IMR-90 (cell line): ENCODE measurements around the gene CEP83. TPM values are rescaled to one million over a fixed set of nuclear protein-coding genes. Genes with fewer than 3 reads are reported as not detected.

Experiments
- ATAC-seq: fragments of 200-7000 bp; cut with Tn5 transposase; 2 replicates; pipeline ENCODE4 v1.9.1; 2020; ENCODE audit warnings: low read depth, mild to moderate bottlenecking, moderate library complexity
- BruUV-seq: library from RNA; stranded (reverse); fragments of 400-500 nt; replicated peaks from 2 replicates; lab custom pipeline; 2021; lab: Mats Ljungman, UMichigan
- CTCF ChIA-PET: fragments of 300-600 bp; formaldehyde crosslinking; extraction: SDS; loops from one replicate; lab custom pipeline; 2021; ENCODE audit warnings: antibody characterized with exemption; lab: Yijun Ruan, JAX
- POLR2A ChIA-PET: fragments of 300-600 bp; sonication (Branson Sonifier 250); formaldehyde crosslinking; loops from one replicate; lab custom pipeline; 2022; ENCODE audit warnings: antibody characterized with exemption; ENCODE audit not compliant: unreplicated experiment; lab: Charles Lee
- DNase-seq: peaks from one replicate; pipeline ENCODE4 v3.0.0; 2013
- H2AFZ ChIP-seq: replicated peaks from 2 replicates; pipeline ENCODE3; 2013; ENCODE audit warnings: low read length, mild to moderate bottlenecking; ENCODE audit not compliant: poor library complexity
- H2AK5ac ChIP-seq: 2 replicates; pipeline ENCODE4 v1.6.1; 2013; ENCODE audit warnings: low read depth, low read length, inconsistent platforms
- H2AK9ac ChIP-seq: replicated peaks from 2 replicates; pipeline ENCODE3; 2013; ENCODE audit warnings: mild to moderate bottlenecking, low read depth, low read length, moderate library complexity; ENCODE audit not compliant: poor library complexity
- H2BK120ac ChIP-seq: 2 replicates; pipeline ENCODE4 v1.6.1; 2013; ENCODE audit warnings: low read depth, low read length, inconsistent platforms
- H2BK15ac ChIP-seq: 3 replicates; pipeline ENCODE4 v1.6.1; 2013; ENCODE audit warnings: low read depth, low read length, inconsistent platforms
- H2BK20ac ChIP-seq: 2 replicates; pipeline ENCODE4 v1.6.1; 2013; ENCODE audit warnings: low read depth, mild to moderate bottlenecking, inconsistent platforms, low read length, moderate library complexity
- H2BK5ac ChIP-seq: 2 replicates; pipeline ENCODE4 v1.6.1; 2013; ENCODE audit warnings: mild to moderate bottlenecking, low read depth, low read length, inconsistent platforms; ENCODE audit not compliant: poor library complexity, severe bottlenecking
- H3K14ac ChIP-seq: replicated peaks from 2 replicates; pipeline ENCODE4 v1.6.1; 2013; ENCODE audit warnings: low read depth, low read length, inconsistent platforms
- H3K18ac ChIP-seq: 2 replicates; pipeline ENCODE4 v1.6.1; 2013; ENCODE audit warnings: low read depth, low read length, control low read depth
- H3K23ac ChIP-seq: 2 replicates; pipeline ENCODE4 v1.6.1; 2013; ENCODE audit warnings: low read depth, low read length, inconsistent platforms
- H3K27ac ChIP-seq: 2 replicates; pipeline ENCODE4 v1.5.1; 2013; ENCODE audit warnings: mild to moderate bottlenecking, control low read depth, low read length; ENCODE audit not compliant: insufficient read depth
- H3K27me3 ChIP-seq: 2 replicates; pipeline ENCODE4 v1.6.1; 2013; ENCODE audit warnings: low read length; ENCODE audit not compliant: control insufficient read depth, insufficient read depth
- H3K36me3 ChIP-seq: 2 replicates; pipeline ENCODE4 v1.6.1; 2013; ENCODE audit warnings: low read length, mixed read lengths; ENCODE audit not compliant: control insufficient read depth, insufficient read depth
- H3K4ac ChIP-seq: 2 replicates; pipeline ENCODE4 v1.6.1; 2013; ENCODE audit warnings: low read depth, low read length, inconsistent platforms
- H3K4me1 ChIP-seq: 2 replicates; pipeline ENCODE4 v1.6.1; 2013; ENCODE audit warnings: low read length, mixed read lengths; ENCODE audit not compliant: control insufficient read depth, insufficient read depth
- H3K4me2 ChIP-seq: 2 replicates; pipeline ENCODE4 v1.6.1; 2013; ENCODE audit warnings: low read depth, mild to moderate bottlenecking, control low read depth, low read length, moderate library complexity
- H3K4me3 ChIP-seq: 2 replicates; pipeline ENCODE4 v1.5.1; 2013; ENCODE audit warnings: low read depth, mild to moderate bottlenecking, control low read depth, low read length, moderate library complexity; ENCODE audit not compliant: insufficient read depth
- H3K56ac ChIP-seq: 2 replicates; pipeline ENCODE4 v1.6.1; 2013; ENCODE audit warnings: low read length, inconsistent platforms; ENCODE audit not compliant: insufficient read depth; ENCODE audit errors: extremely low read depth
- H3K79me1 ChIP-seq, 2 experiments: 2 replicates each; pipeline ENCODE4 v1.6.1; 2013; ENCODE audit warnings: low read length in 2 of 2, inconsistent platforms in 1 of 2, low read depth in 1 of 2
- H3K9ac ChIP-seq: 2 replicates; pipeline ENCODE4 v1.6.1; 2013; ENCODE audit warnings: low read depth, low read length, control low read depth
- H3K9me1 ChIP-seq: 2 replicates; pipeline ENCODE4 v1.6.1; 2013; ENCODE audit warnings: low read length, inconsistent platforms; ENCODE audit not compliant: insufficient read depth
- H3K9me3 ChIP-seq: 2 replicates; pipeline ENCODE4 v1.6.1; 2013; ENCODE audit warnings: low read length; ENCODE audit not compliant: control insufficient read depth, insufficient read depth
- H4K20me1 ChIP-seq: 2 replicates; pipeline ENCODE4 v1.6.1; 2013; ENCODE audit warnings: low read length, inconsistent platforms; ENCODE audit not compliant: insufficient read depth
- H4K5ac ChIP-seq: 2 replicates; pipeline ENCODE4 v1.6.1; 2013; ENCODE audit warnings: mild to moderate bottlenecking, low read depth, low read length, control low read depth
- H4K8ac ChIP-seq, 2 experiments: 2 replicates each; pipeline ENCODE4 v1.6.1; 2013; ENCODE audit warnings: low read depth in 2 of 2, low read length in 2 of 2, control low read depth in 1 of 2, inconsistent platforms in 1 of 2
- H4K91ac ChIP-seq: 2 replicates; pipeline ENCODE4 v1.6.1; 2013; ENCODE audit warnings: low read depth, low read length, inconsistent platforms; ENCODE audit not compliant: insufficient read depth
- FOS ChIP-seq: fragments of 150-350 bp; IDR thresholded peaks from 2 replicates; pipeline ENCODE4 v1.6.1; 2016; ENCODE audit warnings: low read depth, low read length
- MAFK ChIP-seq: IDR thresholded peaks from 2 replicates; pipeline ENCODE4 v1.6.1; 2012; ENCODE audit warnings: low read depth, low read length, improper control_type of control experiment
- MAZ ChIP-seq: IDR thresholded peaks from 2 replicates; pipeline ENCODE4 v1.6.1; 2012; ENCODE audit warnings: low read depth, mild to moderate bottlenecking, low read length, improper control_type of control experiment, moderate library complexity, borderline replicate concordance
- MXI1 ChIP-seq: IDR thresholded peaks from 2 replicates; pipeline ENCODE4 v1.6.1; 2012; ENCODE audit warnings: low read depth, mild to moderate bottlenecking, low read length, moderate library complexity, borderline replicate concordance
- NFE2L2 ChIP-seq: fragments of 150-350 bp; IDR thresholded peaks from 2 replicates; pipeline ENCODE4 v1.6.1; 2016; ENCODE audit warnings: low read depth, mild to moderate bottlenecking, low read length
- POLR2A ChIP-seq: IDR thresholded peaks from 2 replicates; pipeline ENCODE4 v1.6.1; 2012; ENCODE audit warnings: mild to moderate bottlenecking, low read depth, low read length
- RAD21 ChIP-seq: IDR thresholded peaks from 2 replicates; pipeline ENCODE4 v1.6.1; 2012; ENCODE audit warnings: low read length, improper control_type of control experiment
- RCOR1 ChIP-seq: IDR thresholded peaks from 2 replicates; pipeline ENCODE4 v1.6.1; 2012; ENCODE audit warnings: mild to moderate bottlenecking, low read length, improper control_type of control experiment; ENCODE audit not compliant: insufficient replicate concordance
- RFX5 ChIP-seq: IDR thresholded peaks from 2 replicates; pipeline ENCODE4 v1.8.0; 2012; ENCODE audit warnings: low read depth, mild to moderate bottlenecking, low read length, moderate library complexity
- SMC3 ChIP-seq: fragments of 150-350 bp; IDR thresholded peaks from 2 replicates; pipeline ENCODE4 v1.6.1; 2016; ENCODE audit warnings: low read depth, mild to moderate bottlenecking, antibody characterized with exemption, low read length, moderate library complexity
- WGBS, 2 experiments: methylation state at CpG; one replicate each; pipeline versions ENCODE4 v1.1.5 to v1.1.7; 2013; ENCODE audit warnings: missing lambda C conversion rate in 2 of 2; ENCODE audit not compliant: insufficient read length in 1 of 2; ENCODE audit errors: extremely low coverage in 2 of 2; 5-methylcytosine and 5-hydroxymethylcytosine counted together
- dilution Hi-C: fragments of 300-500 bp; cut with HindIII; formaldehyde crosslinking; loops from one replicate; pipeline ENCODE4 v1.14.3; 2018; ENCODE audit warnings: low sequenced_read_pairs; ENCODE audit not compliant: unreplicated experiment
- in situ Hi-C: fragments of 300-500 bp; cut with MboI; formaldehyde crosslinking; loops from 3 replicates; pipeline ENCODE4 v1.14.3; 2019; ENCODE audit warnings: low sequenced_read_pairs, inconsistent platforms, mixed read lengths
- intact Hi-C: fragments of 100-400 bp; cut with micrococcal nuclease; formaldehyde crosslinking; loops from 2 replicates; pipeline ENCODE4 v1.10.0; 2022
- polyA plus RNA-seq, 3 experiments: library from polyadenylated mRNA; depleted of rRNA; stranded (reverse); fragments of >200 nt; gene quantifications; 2 replicates each; pipeline ENCODE4 v1.2.3, GENCODE V29; 2012; ENCODE audit warnings: low replicate concordance in 1 of 3
- total RNA-seq: library from RNA; depleted of rRNA; stranded (reverse); fragments of >200 nt; gene quantifications from 2 replicates; pipeline ENCODE4 v1.2.3, GENCODE V29; 2012
- TF ChIP-seq, protein P1 (sequence below): conservative IDR thresholded peaks from 2 replicates; pipeline ENCODE4 v1.5.1; 2012; ENCODE audit warnings: mild to moderate bottlenecking, low read depth, low read length, improper control_type of control experiment
- TF ChIP-seq, protein P2 (sequence below): fragments of 150-350 bp; IDR thresholded peaks from 2 replicates; pipeline ENCODE4 v1.6.1; 2016; ENCODE audit warnings: low read depth, mild to moderate bottlenecking, low read length, moderate library complexity, borderline replicate concordance
- TF ChIP-seq, protein P3 (sequence below): fragments of 150-350 bp; IDR thresholded peaks from 2 replicates; pipeline ENCODE4 v1.6.1; 2017; ENCODE audit warnings: mild to moderate bottlenecking, antibody characterized with exemption, low read length, low read depth

Gene CEP83
- total and polyA plus RNA-seq, 2 of the 4 experiments (the other 2 are of a cell fraction): 3.9 to 8.9 TPM

DNA sequence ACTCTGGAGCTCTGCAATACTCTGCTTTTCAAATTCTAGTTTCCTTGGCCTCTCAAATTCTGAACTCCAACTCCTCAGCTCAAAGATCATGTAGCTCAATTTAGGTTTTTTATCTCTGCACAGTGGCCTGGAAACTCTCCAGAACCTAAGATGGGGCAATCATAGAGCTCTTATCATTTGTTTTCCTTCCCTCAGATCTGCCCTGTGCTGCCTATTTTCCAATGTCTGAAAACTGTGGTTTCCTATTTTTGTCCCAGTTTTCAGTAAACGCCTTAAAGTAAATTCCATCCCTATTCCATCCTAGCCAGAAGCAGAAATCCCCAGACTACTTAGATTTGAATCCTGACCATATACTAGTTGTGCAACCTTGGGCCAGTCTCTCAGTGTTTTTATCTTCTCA lies 73.2 kb downstream of the CEP83 start:
- H4K5ac ChIP-seq: no peak overlapping the region
- no peak for TF ChIP-seq FOS
- TF ChIP-seq RFX5: no peak
- TF ChIP-seq RAD21: no peak
- TF ChIP-seq, protein P1, sequence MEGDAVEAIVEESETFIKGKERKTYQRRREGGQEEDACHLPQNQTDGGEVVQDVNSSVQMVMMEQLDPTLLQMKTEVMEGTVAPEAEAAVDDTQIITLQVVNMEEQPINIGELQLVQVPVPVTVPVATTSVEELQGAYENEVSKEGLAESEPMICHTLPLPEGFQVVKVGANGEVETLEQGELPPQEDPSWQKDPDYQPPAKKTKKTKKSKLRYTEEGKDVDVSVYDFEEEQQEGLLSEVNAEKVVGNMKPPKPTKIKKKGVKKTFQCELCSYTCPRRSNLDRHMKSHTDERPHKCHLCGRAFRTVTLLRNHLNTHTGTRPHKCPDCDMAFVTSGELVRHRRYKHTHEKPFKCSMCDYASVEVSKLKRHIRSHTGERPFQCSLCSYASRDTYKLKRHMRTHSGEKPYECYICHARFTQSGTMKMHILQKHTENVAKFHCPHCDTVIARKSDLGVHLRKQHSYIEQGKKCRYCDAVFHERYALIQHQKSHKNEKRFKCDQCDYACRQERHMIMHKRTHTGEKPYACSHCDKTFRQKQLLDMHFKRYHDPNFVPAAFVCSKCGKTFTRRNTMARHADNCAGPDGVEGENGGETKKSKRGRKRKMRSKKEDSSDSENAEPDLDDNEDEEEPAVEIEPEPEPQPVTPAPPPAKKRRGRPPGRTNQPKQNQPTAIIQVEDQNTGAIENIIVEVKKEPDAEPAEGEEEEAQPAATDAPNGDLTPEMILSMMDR: no peak
- no peak for TF ChIP-seq SMC3
- no peak for TF ChIP-seq MAFK
- TF ChIP-seq RCOR1: no peak
- no peak for TF ChIP-seq MAZ
- no peak for TF ChIP-seq POLR2A
- no peak for TF ChIP-seq MXI1
- TF ChIP-seq, protein P2, sequence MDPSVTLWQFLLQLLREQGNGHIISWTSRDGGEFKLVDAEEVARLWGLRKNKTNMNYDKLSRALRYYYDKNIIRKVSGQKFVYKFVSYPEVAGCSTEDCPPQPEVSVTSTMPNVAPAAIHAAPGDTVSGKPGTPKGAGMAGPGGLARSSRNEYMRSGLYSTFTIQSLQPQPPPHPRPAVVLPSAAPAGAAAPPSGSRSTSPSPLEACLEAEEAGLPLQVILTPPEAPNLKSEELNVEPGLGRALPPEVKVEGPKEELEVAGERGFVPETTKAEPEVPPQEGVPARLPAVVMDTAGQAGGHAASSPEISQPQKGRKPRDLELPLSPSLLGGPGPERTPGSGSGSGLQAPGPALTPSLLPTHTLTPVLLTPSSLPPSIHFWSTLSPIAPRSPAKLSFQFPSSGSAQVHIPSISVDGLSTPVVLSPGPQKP: no peak
- TF ChIP-seq, protein P3, sequence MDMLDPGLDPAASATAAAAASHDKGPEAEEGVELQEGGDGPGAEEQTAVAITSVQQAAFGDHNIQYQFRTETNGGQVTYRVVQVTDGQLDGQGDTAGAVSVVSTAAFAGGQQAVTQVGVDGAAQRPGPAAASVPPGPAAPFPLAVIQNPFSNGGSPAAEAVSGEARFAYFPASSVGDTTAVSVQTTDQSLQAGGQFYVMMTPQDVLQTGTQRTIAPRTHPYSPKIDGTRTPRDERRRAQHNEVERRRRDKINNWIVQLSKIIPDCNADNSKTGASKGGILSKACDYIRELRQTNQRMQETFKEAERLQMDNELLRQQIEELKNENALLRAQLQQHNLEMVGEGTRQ: no peak
- TF ChIP-seq NFE2L2: no peak
- no peak overlapping the region for H4K91ac ChIP-seq
- intact Hi-C loops (no loop called here), in situ Hi-C loops (no loop called here), dilution Hi-C loops (no loop called here)
- no peaks in the 10 kb centered on the region for H3K9me1 ChIP-seq
- no peak overlapping the region for H3K4ac ChIP-seq
- H3K56ac ChIP-seq: no peak overlapping the region
- no peaks in the 10 kb centered on the region for H4K20me1 ChIP-seq
- no peak overlapping the region for H2BK15ac ChIP-seq
- no peak overlapping the region for H2BK20ac ChIP-seq
- no peak overlapping the region for H3K18ac ChIP-seq
- no CpG with 5 or more reads among the region's 1 CpG for WGBS, 2 experiments
- H2BK120ac ChIP-seq: no peak overlapping the region
- ChIA-PET CTCF (no interaction called here), POLR2A (no interaction called here)
- H3K36me3 ChIP-seq: no peaks in the 10 kb centered on the region
- H4K8ac ChIP-seq: no peak overlapping the region
- no peaks in the 10 kb centered on the region for H3K27me3 ChIP-seq
- H3K14ac ChIP-seq: no peak overlapping the region
- no peaks in the 10 kb centered on the region for H3K79me1 ChIP-seq
- H3K4me3 ChIP-seq: no peak overlapping the region
- H3K9me3 ChIP-seq: no peaks in the 10 kb centered on the region
- H3K4me1 ChIP-seq: 0 out of 2 replicates have a peak, but pooled peaks cover 1% of the 10 kb centered on the region
- H2AK9ac ChIP-seq: no peak overlapping the region
- H3K9ac ChIP-seq: no peak overlapping the region
- H3K27ac ChIP-seq: no peak overlapping the region
- H2AFZ ChIP-seq: no peak overlapping the region
- DNase-seq (peak; percentile 39), ATAC-seq (no peak; the same call in none of the 2 replicates)
- no TSS peak for BruUV-seq
- no peak overlapping the region for H2BK5ac ChIP-seq
- H3K4me2 ChIP-seq: no peak overlapping the region
- H2AK5ac ChIP-seq: no peak overlapping the region
- no peak overlapping the region for H3K23ac ChIP-seq
